ENCODE measurements around the gene GAS2.

GRCh38 chr11:22807855-22808570 lies 141.6 kb downstream of the GAS2 start:
- TF ChIP-seq CTCF (IDR thresholded peaks at IDR 0.05) (no peak), EZH2 (IDR thresholded peaks at IDR 0.05; ENCODE audit: borderline replicate concordance, insufficient read depth, low read depth, low read length, poor library complexity, severe bottlenecking) (no peak)

Measured in B cell (primary cell).